GM19328 (cell line): ENCODE results near the gene GSG1.

Source experiments
- ATAC-seq: cut with Tn5 transposase; IDR thresholded peaks from one replicate; pipeline ENCODE4 v1.9.1; 2021; ENCODE audit warnings: mild to moderate bottlenecking, moderate library complexity; ENCODE audit not compliant: unreplicated experiment

The GSG1 gene

GRCh38 chr12:13103391-13104033, at the start of gene GSG1:
Gene GSG1 (minus strand): TSS chr12:13103667. CDS start chr12:13103512, 155 bp downstream.
- ATAC-seq = no peak

GRCh38 chr12:13153180-13153579, 49.7 kb upstream of the GSG1 start:
- no peak for ATAC-seq

- ATAC-seq = no peak
These were observed 49.3 kb upstream of the GSG1 start for GRCh38 chr12:13152756-13153155.

GRCh38 chr12:13152281-13152680, 48.8 kb upstream of the GSG1 start:
- ATAC-seq = no peak

- ATAC-seq = no peak
These were observed 45.9 kb upstream of the GSG1 start for GRCh38 chr12:13149411-13149810.

GRCh38 chr12:13148485-13148847, 45.0 kb upstream of the GSG1 start:
- no peak for ATAC-seq

GRCh38 chr12:13147688-13148484, 44.4 kb upstream of the GSG1 start:
- no peak for ATAC-seq

- no peak for ATAC-seq
These were observed 43.0 kb upstream of the GSG1 start for GRCh38 chr12:13146336-13146938.

- ATAC-seq = no peak
These were observed 40.9 kb upstream of the GSG1 start for GRCh38 chr12:13144266-13144828.

- ATAC-seq = no peak
These were observed 39.3 kb upstream of the GSG1 start for GRCh38 chr12:13142747-13143146.

GRCh38 chr12:13141686-13142085, 38.2 kb upstream of the GSG1 start:
- ATAC-seq = no peak

- ATAC-seq = no peak
These were observed 32.1 kb upstream of the GSG1 start for GRCh38 chr12:13135371-13136178.

GRCh38 chr12:13133886-13134285, 30.4 kb upstream of the GSG1 start:
- no peak for ATAC-seq

- ATAC-seq = no peak
These were observed 27.5 kb upstream of the GSG1 start for GRCh38 chr12:13130981-13131380.

GRCh38 chr12:13128291-13128965, 25.0 kb upstream of the GSG1 start:
- ATAC-seq = no peak

GRCh38 chr12:13127444-13127843, 24.0 kb upstream of the GSG1 start:
- no peak for ATAC-seq

- no peak for ATAC-seq
These were observed 23.0 kb upstream of the GSG1 start for GRCh38 chr12:13126494-13126893.

- no peak for ATAC-seq
These were observed 22.5 kb upstream of the GSG1 start for GRCh38 chr12:13125996-13126395.

GRCh38 chr12:13124656-13125505, 21.4 kb upstream of the GSG1 start:
- no peak for ATAC-seq
